Measurements from ENCODE around the gene PPM1A. TPM values are rescaled to one million over a fixed set of nuclear protein-coding genes. Genes with fewer than 3 reads are reported as not detected.

PPM1A gene
- total RNA-seq, 2 experiments from 2014 or later, result 45.8 to 54.4 TPM

- POLR2A ChIA-PET, result interaction anchor here (0.8 kb wide), 1 partner anchor 9 kb away, joined by 3 read pairs; the partner anchor contains the start of gene PPM1A
Measured at GRCh38 chr14:60257865-60258264, 8.8 kb downstream of the PPM1A start.

GRCh38 chr14:60265163-60265562, 16.1 kb downstream of the PPM1A start:
- ATAC-seq (ENCODE audit: low read depth) (no peak), DNase-seq (no peak)
- Mint-ChIP-seq H3K27ac (no peak overlapping the region), H3K9me3 (peaks cover 6% of the 10 kb centered on the region), H3K4me3 (no peak overlapping the region), H3K4me1 (peaks cover 3% of the 10 kb centered on the region), H3K36me3 (peaks cover 28% of the 10 kb centered on the region), H3K27me3 (no peaks in the 10 kb centered on the region)
- POLR2A ChIA-PET, result no interaction called here

More at GRCh38 chr14:60257865-60258264, 8.8 kb downstream of the PPM1A start:
- H3K27ac Mint-ChIP-seq, result no peak overlapping the region
- ATAC-seq (ENCODE audit: low read depth) (no peak), DNase-seq (no peak)
- peaks cover 12% of the 10 kb centered on the region for H3K4me1 Mint-ChIP-seq
- H3K9me3 Mint-ChIP-seq, result peaks cover 3% of the 10 kb centered on the region
- no peaks in the 10 kb centered on the region for H3K27me3 Mint-ChIP-seq
- H3K36me3 Mint-ChIP-seq, result peaks cover 26% of the 10 kb centered on the region
- no peak overlapping the region for H3K4me3 Mint-ChIP-seq

- H3K4me3 Mint-ChIP-seq, result no peak overlapping the region
- POLR2A ChIA-PET, result interaction anchor here (1.0 kb wide), 1 partner anchor 17 kb away, joined by 3 read pairs; the partner anchor contains the start of gene PPM1A
- peaks cover 25% of the 10 kb centered on the region for H3K36me3 Mint-ChIP-seq
- peaks cover 3% of the 10 kb centered on the region for H3K9me3 Mint-ChIP-seq
- H3K4me1 Mint-ChIP-seq, result peaks cover 3% of the 10 kb centered on the region
- no peaks in the 10 kb centered on the region for H3K27me3 Mint-ChIP-seq
- no peak overlapping the region for H3K27ac Mint-ChIP-seq
- ATAC-seq (ENCODE audit: low read depth), result no peak
- DNase-seq, result no peak
Measured at GRCh38 chr14:60266021-60266937, 17.3 kb downstream of the PPM1A start.

GRCh38 chr14:60272177-60272576, 23.2 kb downstream of the PPM1A start:
- Mint-ChIP-seq H3K36me3 (peaks cover 18% of the 10 kb centered on the region), H3K4me1 (peaks cover 25% of the 10 kb centered on the region), H3K4me3 (no peak overlapping the region), H3K27ac (no peak overlapping the region), H3K27me3 (no peaks in the 10 kb centered on the region), H3K9me3 (no peaks in the 10 kb centered on the region)
- ATAC-seq (ENCODE audit: low read depth) (no peak), DNase-seq (no peak)
- POLR2A ChIA-PET, result no interaction called here

GRCh38 chr14:60273956-60274355, 24.9 kb downstream of the PPM1A start:
- H3K9me3 Mint-ChIP-seq, result peaks cover 1% of the 10 kb centered on the region
- no peak overlapping the region for H3K4me3 Mint-ChIP-seq
- ATAC-seq (ENCODE audit: low read depth) (no peak), DNase-seq (no peak)
- no peaks in the 10 kb centered on the region for H3K27me3 Mint-ChIP-seq
- H3K36me3 Mint-ChIP-seq, result peaks cover 22% of the 10 kb centered on the region
- peaks cover 25% of the 10 kb centered on the region for H3K4me1 Mint-ChIP-seq
- no peak overlapping the region for H3K27ac Mint-ChIP-seq
- POLR2A ChIA-PET, result no interaction called here

- ATAC-seq (ENCODE audit: low read depth) (no peak), DNase-seq (no peak)
- H3K36me3 Mint-ChIP-seq, result peaks cover 25% of the 10 kb centered on the region
- H3K9me3 Mint-ChIP-seq, result peaks cover 1% of the 10 kb centered on the region
- POLR2A ChIA-PET, result no interaction called here
- H3K27me3 Mint-ChIP-seq, result no peaks in the 10 kb centered on the region
- H3K27ac Mint-ChIP-seq, result no peak overlapping the region
- H3K4me1 Mint-ChIP-seq, result peaks cover 25% of the 10 kb centered on the region
- no peak overlapping the region for H3K4me3 Mint-ChIP-seq
Measured at GRCh38 chr14:60274448-60274847, 25.4 kb downstream of the PPM1A start.

- Mint-ChIP-seq H3K27me3 (no peaks in the 10 kb centered on the region), H3K4me3 (no peak overlapping the region), H3K9me3 (peaks cover 1% of the 10 kb centered on the region), H3K27ac (no peak overlapping the region), H3K36me3 (peaks cover 29% of the 10 kb centered on the region), H3K4me1 (peaks cover 29% of the 10 kb centered on the region)
- POLR2A ChIA-PET, result no interaction called here
- ATAC-seq (ENCODE audit: low read depth), result no peak
- DNase-seq, result no peak
Measured at GRCh38 chr14:60275932-60276331, 26.9 kb downstream of the PPM1A start.

GRCh38 chr14:60276347-60276746, 27.3 kb downstream of the PPM1A start:
- Mint-ChIP-seq H3K4me1 (peaks cover 25% of the 10 kb centered on the region), H3K27me3 (no peaks in the 10 kb centered on the region), H3K4me3 (no peak overlapping the region), H3K27ac (no peak overlapping the region), H3K36me3 (peaks cover 26% of the 10 kb centered on the region), H3K9me3 (peaks cover 1% of the 10 kb centered on the region)
- POLR2A ChIA-PET, result no interaction called here
- ATAC-seq (ENCODE audit: low read depth) (no peak), DNase-seq (no peak)

GRCh38 chr14:60277605-60278190, 28.7 kb downstream of the PPM1A start:
- H3K27ac Mint-ChIP-seq, result no peak overlapping the region
- DNase-seq, result no peak
- POLR2A ChIA-PET, result no interaction called here
- no peak for ATAC-seq (ENCODE audit: low read depth)
- peaks cover 30% of the 10 kb centered on the region for H3K36me3 Mint-ChIP-seq
- H3K9me3 Mint-ChIP-seq, result peaks cover 1% of the 10 kb centered on the region
- H3K27me3 Mint-ChIP-seq, result no peaks in the 10 kb centered on the region
- H3K4me3 Mint-ChIP-seq, result no peak overlapping the region
- H3K4me1 Mint-ChIP-seq, result peaks cover 20% of the 10 kb centered on the region

- Mint-ChIP-seq H3K36me3 (peaks cover 37% of the 10 kb centered on the region), H3K4me3 (no peak overlapping the region), H3K9me3 (peaks cover 1% of the 10 kb centered on the region), H3K27ac (no peak overlapping the region), H3K27me3 (no peaks in the 10 kb centered on the region), H3K4me1 (peaks cover 16% of the 10 kb centered on the region)
- ATAC-seq (ENCODE audit: low read depth), result no peak
- DNase-seq, result no peak
- POLR2A ChIA-PET, result no interaction called here
Measured at GRCh38 chr14:60278350-60278749, 29.3 kb downstream of the PPM1A start.

GRCh38 chr14:60287452-60287851, 38.4 kb downstream of the PPM1A start:
- H3K36me3 Mint-ChIP-seq, result peaks cover 28% of the 10 kb centered on the region
- POLR2A ChIA-PET, result no interaction called here
- H3K4me3 Mint-ChIP-seq, result no peak overlapping the region
- no peak for DNase-seq
- H3K27ac Mint-ChIP-seq, result no peak overlapping the region
- H3K9me3 Mint-ChIP-seq, result no peaks in the 10 kb centered on the region
- ATAC-seq (ENCODE audit: low read depth), result no peak
- peaks cover 2% of the 10 kb centered on the region for H3K4me1 Mint-ChIP-seq
- H3K27me3 Mint-ChIP-seq, result no peaks in the 10 kb centered on the region

- POLR2A ChIA-PET, result no interaction called here
Measured at GRCh38 chr14:60288279-60288678, 39.3 kb downstream of the PPM1A start.

GRCh38 chr14:60294411-60295069, 45.5 kb downstream of the PPM1A start:
- no peaks in the 10 kb centered on the region for H3K9me3 Mint-ChIP-seq
- no peaks in the 10 kb centered on the region for H3K27me3 Mint-ChIP-seq
- no peak for DNase-seq
- no peak for ATAC-seq (ENCODE audit: low read depth)
- H3K27ac Mint-ChIP-seq, result no peak overlapping the region
- peaks cover 19% of the 10 kb centered on the region for H3K36me3 Mint-ChIP-seq
- no peaks in the 10 kb centered on the region for H3K4me1 Mint-ChIP-seq
- POLR2A ChIA-PET, result interaction anchor here (0.5 kb wide), 1 partner anchor 13 kb away, joined by 3 read pairs; no protein-coding TSS in a partner anchor
- no peak overlapping the region for H3K4me3 Mint-ChIP-seq

More at GRCh38 chr14:60288279-60288678, 39.3 kb downstream of the PPM1A start:
- Mint-ChIP-seq H3K27me3 (no peaks in the 10 kb centered on the region), H3K9me3 (no peaks in the 10 kb centered on the region), H3K36me3 (peaks cover 25% of the 10 kb centered on the region), H3K4me3 (no peak overlapping the region), H3K27ac (no peak overlapping the region), H3K4me1 (no peaks in the 10 kb centered on the region)
- DNase-seq (no peak), ATAC-seq (ENCODE audit: low read depth) (no peak)
